Activated B cell treated with CpG ODN at 0.5 μM for 24 hours (primary cell): Measurements from ENCODE around the gene MACROD2. TPM values are rescaled to one million over a fixed set of nuclear protein-coding genes. Genes with fewer than 3 reads are reported as not detected.

Source experiments
- ATAC-seq: fragments of 200-7000 bp; cut with Tn5 transposase; one replicate; pipeline ENCODE4 v1.10.0; 2021; ENCODE audit warnings: low read depth, mild to moderate bottlenecking, moderate library complexity
- CTCF ChIA-PET: fragments of 350-600 bp; sonication (Branson Sonifier 250); formaldehyde crosslinking; loops from one replicate; lab custom pipeline; 2021; ENCODE audit warnings: antibody characterized with exemption; lab: Charles Lee
- POLR2A ChIA-PET: fragments of 350-600 bp; sonication (Branson Sonifier 250); formaldehyde crosslinking; loops from one replicate; lab custom pipeline; 2021; ENCODE audit warnings: antibody characterized with exemption; lab: Charles Lee
- DNase-seq: peaks from one replicate; pipeline ENCODE4 v3.0.0; 2022
- H3K27ac Mint-ChIP-seq: one replicate; pipeline ENCODE4 v1.8.0; 2020; ENCODE audit warnings: mixed read lengths
- H3K27me3 Mint-ChIP-seq: one replicate; pipeline ENCODE4 v1.8.0; 2021; ENCODE audit warnings: mixed read lengths
- H3K36me3 Mint-ChIP-seq: one replicate; pipeline ENCODE4 v1.8.0; 2021; ENCODE audit warnings: low read depth, mixed read lengths
- H3K4me1 Mint-ChIP-seq: one replicate; pipeline ENCODE4 v1.8.0; 2021; ENCODE audit warnings: mixed read lengths
- H3K4me3 Mint-ChIP-seq: one replicate; pipeline ENCODE4 v1.8.0; 2020; ENCODE audit warnings: mild to moderate bottlenecking, mixed read lengths
- H3K9me3 Mint-ChIP-seq: one replicate; pipeline ENCODE4 v1.8.0; 2020; ENCODE audit warnings: mixed read lengths
- CTCF ChIP-seq: fragments of 200-600 bp; IDR thresholded peaks from one replicate; pipeline ENCODE4 v1.8.0; 2022; ENCODE audit warnings: antibody characterized with exemption, mild to moderate bottlenecking
- intact Hi-C: fragments of 100-400 bp; cut with micrococcal nuclease; formaldehyde crosslinking; loops from one replicate; pipeline ENCODE4 v1.15.1; 2024
- total RNA-seq: library from RNA; stranded (reverse); gene quantifications from 2 replicates; pipeline ENCODE4 v1.2.3, GENCODE V29; 2022

Gene MACROD2
- total RNA-seq, 1 donor from 2014 or later, result 55.1 TPM

GRCh38 chr20:15042723-15043122, 1047.4 kb downstream of the MACROD2 start:
- Mint-ChIP-seq H3K9me3 (no peaks in the 10 kb centered on the region), H3K36me3 (no peaks in the 10 kb centered on the region), H3K27ac (no peak overlapping the region), H3K27me3 (no peaks in the 10 kb centered on the region), H3K4me3 (no peak overlapping the region), H3K4me1 (no peaks in the 10 kb centered on the region)
- ChIA-PET CTCF (no interaction called here), POLR2A (no interaction called here)
- no peak for DNase-seq
- ATAC-seq, result no peak
- no peak for TF ChIP-seq CTCF
- intact Hi-C loops, result no loop called here

DNA sequence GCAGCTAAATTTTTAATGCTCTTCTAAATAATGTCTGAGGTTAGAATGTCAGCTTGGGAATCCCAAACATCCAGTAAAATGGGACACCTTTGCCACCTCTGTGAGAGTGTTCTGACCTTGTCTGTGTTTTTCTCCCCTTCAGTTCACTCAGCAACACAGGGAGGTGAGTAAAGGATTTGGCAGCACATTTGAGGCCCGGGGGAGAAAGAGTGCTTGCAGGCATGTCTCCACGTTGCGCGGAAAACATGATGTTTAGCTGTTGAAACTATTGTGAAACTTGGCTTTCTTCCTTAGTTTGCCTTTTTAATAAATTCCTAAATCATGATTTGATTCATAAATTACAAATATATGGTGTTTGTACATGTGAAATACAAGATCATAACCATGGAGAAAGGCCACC, 1049.9 kb downstream of the MACROD2 start:
- DNase-seq (no peak), ATAC-seq (no peak)
- no peak overlapping the region for H3K4me3 Mint-ChIP-seq
- H3K27me3 Mint-ChIP-seq, result no peaks in the 10 kb centered on the region
- intact Hi-C loops, result no loop called here
- no peaks in the 10 kb centered on the region for H3K36me3 Mint-ChIP-seq
- no peaks in the 10 kb centered on the region for H3K9me3 Mint-ChIP-seq
- TF ChIP-seq CTCF, result no peak
- CTCF ChIA-PET, result no interaction called here
- H3K27ac Mint-ChIP-seq, result no peak overlapping the region
- POLR2A ChIA-PET, result no interaction called here
- H3K4me1 Mint-ChIP-seq, result no peaks in the 10 kb centered on the region

- H3K36me3 Mint-ChIP-seq, result no peaks in the 10 kb centered on the region
- H3K4me1 Mint-ChIP-seq, result no peaks in the 10 kb centered on the region
- no peak for TF ChIP-seq CTCF
- intact Hi-C loops, result no loop called here
- H3K27ac Mint-ChIP-seq, result no peak overlapping the region
- no peaks in the 10 kb centered on the region for H3K27me3 Mint-ChIP-seq
- ChIA-PET POLR2A (no interaction called here), CTCF (no interaction called here)
- no peak overlapping the region for H3K4me3 Mint-ChIP-seq
- no peak for DNase-seq
- no peaks in the 10 kb centered on the region for H3K9me3 Mint-ChIP-seq
- ATAC-seq, result no peak
These were observed 1051.7 kb downstream of the MACROD2 start for GRCh38 chr20:15047042-15047441.

DNA sequence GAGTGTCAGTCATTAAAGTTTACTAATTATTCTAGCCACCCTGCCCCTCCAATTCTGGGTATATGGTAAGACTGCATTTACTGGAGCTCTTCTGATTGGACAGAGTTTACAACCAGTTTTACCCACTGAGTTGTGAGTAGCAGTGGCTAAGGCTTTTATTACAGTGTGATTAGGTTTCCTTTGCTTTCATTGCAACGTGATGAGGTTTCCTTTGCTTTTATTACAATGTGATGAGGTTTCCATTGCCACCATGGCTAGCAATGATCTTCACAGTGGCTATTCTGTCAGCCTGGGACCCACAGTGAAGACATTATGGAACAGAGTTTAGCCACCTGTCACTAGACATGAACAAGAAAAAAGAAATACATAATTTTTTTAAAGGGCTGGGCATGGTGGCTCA, 1052.3 kb downstream of the MACROD2 start:
- Mint-ChIP-seq H3K9me3 (no peaks in the 10 kb centered on the region), H3K27ac (no peak overlapping the region), H3K4me3 (no peak overlapping the region), H3K4me1 (no peaks in the 10 kb centered on the region), H3K36me3 (no peaks in the 10 kb centered on the region), H3K27me3 (no peaks in the 10 kb centered on the region)
- CTCF ChIA-PET, result no interaction called here
- intact Hi-C loops, result no loop called here
- DNase-seq (no peak), ATAC-seq (no peak)
- POLR2A ChIA-PET, result no interaction called here
- TF ChIP-seq CTCF, result no peak

- POLR2A ChIA-PET, result no interaction called here
- H3K4me3 Mint-ChIP-seq, result no peak overlapping the region
- peaks cover 4% of the 10 kb centered on the region for H3K27me3 Mint-ChIP-seq
- intact Hi-C loops, result no loop called here
- H3K27ac Mint-ChIP-seq, result no peak overlapping the region
- H3K36me3 Mint-ChIP-seq, result no peaks in the 10 kb centered on the region
- CTCF ChIA-PET, result no interaction called here
- DNase-seq (no peak), ATAC-seq (no peak)
- TF ChIP-seq CTCF, result no peak
- no peaks in the 10 kb centered on the region for H3K4me1 Mint-ChIP-seq
- peaks cover 3% of the 10 kb centered on the region for H3K9me3 Mint-ChIP-seq
These were observed 1060.9 kb downstream of the MACROD2 start for GRCh38 chr20:15056246-15056645.
